Measurements from ENCODE around the gene KCNK16. TPM values are rescaled to one million over a fixed set of nuclear protein-coding genes. Genes with fewer than 3 reads are reported as not detected.

Gene KCNK16
- total and polyA plus RNA-seq, 2 of the 4 experiments (the other 2 are of a cell fraction), result not detected

GRCh38 chr6:39353698-39354315, 31.3 kb upstream of the KCNK16 start:
- ATAC-seq (ENCODE audit: low read depth) (no peak), DNase-seq (no peak)
- in situ Hi-C loops (cut with MboI; ENCODE audit: low sequenced_read_pairs), result loop anchor here (25.0 kb wide), 2 partner anchors 1483 to 1683 kb away; partner anchors contain the start of genes TSPO2 and UNC5CL
- Histone ChIP-seq H2BK15ac (ENCODE audit: low read depth, low read length) (no peak overlapping the region), H3K4me1 (ENCODE audit: control insufficient read depth, insufficient read depth, low read length) (no peaks in the 10 kb centered on the region), H2AFZ (replicated peaks; ENCODE audit: low read length, poor library complexity) (peak overlapping the region; percentile 23), H3K18ac (ENCODE audit: low read depth, low read length) (no peak overlapping the region), H3K79me1 (ENCODE audit: low read depth in 1 of 2, low read length in 2 of 2) (no peaks in the 10 kb centered on the region), H3K4ac (ENCODE audit: low read depth, low read length) (no peak overlapping the region), H4K5ac (ENCODE audit: low read depth, low read length) (no peak overlapping the region), H3K4me3 (ENCODE audit: insufficient read depth, low read depth, low read length) (no peak overlapping the region), H2BK5ac (ENCODE audit: low read depth, low read length, poor library complexity, severe bottlenecking) (no peak overlapping the region), H3K23ac (ENCODE audit: low read depth, low read length) (no peak overlapping the region), H4K20me1 (ENCODE audit: insufficient read depth, low read length) (no peaks in the 10 kb centered on the region), H3K27me3 (ENCODE audit: control insufficient read depth, insufficient read depth, low read length) (peaks cover 2% of the 10 kb centered on the region; the same call in 1 of the 2 replicates), H2BK20ac (ENCODE audit: low read depth, low read length) (no peak overlapping the region), H3K9me1 (ENCODE audit: insufficient read depth, low read length) (no peaks in the 10 kb centered on the region), H2AK5ac (ENCODE audit: low read depth, low read length) (no peak overlapping the region), H3K36me3 (ENCODE audit: control insufficient read depth, insufficient read depth, low read length) (no peaks in the 10 kb centered on the region), H2BK120ac (ENCODE audit: low read depth, low read length) (no peak overlapping the region), H2AK9ac (replicated peaks; ENCODE audit: low read depth, low read length, poor library complexity) (no peak overlapping the region), H3K9me3 (ENCODE audit: control insufficient read depth, insufficient read depth, low read length) (no peaks in the 10 kb centered on the region), H3K14ac (replicated peaks; ENCODE audit: low read depth, low read length) (no peak overlapping the region), H3K9ac (ENCODE audit: low read depth, low read length) (no peak overlapping the region), H3K4me2 (ENCODE audit: low read depth, low read length) (no peak overlapping the region), H3K56ac (ENCODE audit: extremely low read depth, insufficient read depth, low read length) (no peak overlapping the region), H4K8ac (ENCODE audit: low read depth in 2 of 2, low read length in 2 of 2) (no peak overlapping the region), H3K27ac (ENCODE audit: insufficient read depth, low read length) (no peak overlapping the region), H4K91ac (ENCODE audit: insufficient read depth, low read depth, low read length) (no peak overlapping the region)
- CTCF ChIA-PET, result interaction anchor here (1.0 kb wide), 1 partner anchor 9 kb away, joined by 3 read pairs; no protein-coding TSS in a partner anchor
- intact Hi-C loops (cut with micrococcal nuclease), result no loop called here
- no TSS peak for BruUV-seq (replicated peaks)
- 75% methylated on average over 4 of the region's 7 CpGs; no CpG with 5 or more reads in 1 of the 2 experiments for WGBS, 2 experiments (ENCODE audit: extremely low coverage in 2 of 2, insufficient read length in 1 of 2)
- no peak for TF ChIP-seq MXI1 (IDR thresholded peaks at IDR 0.05; ENCODE audit: borderline replicate concordance, low read depth, low read length)
- no peak for TF ChIP-seq RAD21 (IDR thresholded peaks at IDR 0.05; ENCODE audit: low read length)
- no peak for TF ChIP-seq POLR2A (IDR thresholded peaks at IDR 0.05; ENCODE audit: low read depth, low read length)
- no peak for TF ChIP-seq CEBPB (IDR thresholded peaks at IDR 0.05; ENCODE audit: low read depth, low read length)
- no peak for TF ChIP-seq MAZ (IDR thresholded peaks at IDR 0.05; ENCODE audit: borderline replicate concordance, low read depth, low read length)
- TF ChIP-seq RFX5 (IDR thresholded peaks at IDR 0.05; ENCODE audit: low read depth, low read length), result no peak
- no peak for TF ChIP-seq RCOR1 (IDR thresholded peaks at IDR 0.05; ENCODE audit: insufficient replicate concordance, low read length)
- TF ChIP-seq BHLHE40 (IDR thresholded peaks at IDR 0.05; ENCODE audit: low read depth, low read length), result no peak
- no peak for TF ChIP-seq CTCF (conservative IDR thresholded peaks at IDR 0.05; ENCODE audit: low read depth, low read length)
- TF ChIP-seq CHD1 (IDR thresholded peaks at IDR 0.05; ENCODE audit: low read depth, low read length), result no peak
- no peak for TF ChIP-seq MAFK (IDR thresholded peaks at IDR 0.05; ENCODE audit: low read depth, low read length)
- no peak for TF ChIP-seq SMC3 (IDR thresholded peaks at IDR 0.05; ENCODE audit: low read depth, low read length)
- no peak for TF ChIP-seq ELK1 (IDR thresholded peaks at IDR 0.05; ENCODE audit: borderline replicate concordance, low read depth, low read length)
- no peak for TF ChIP-seq NFE2L2 (IDR thresholded peaks at IDR 0.05; ENCODE audit: low read depth, low read length)
- TF ChIP-seq USF2 (IDR thresholded peaks at IDR 0.05; ENCODE audit: low read depth, low read length), result no peak
- POLR2A ChIA-PET (ENCODE audit: unreplicated experiment), result no interaction called here
- dilution Hi-C loops (cut with HindIII; ENCODE audit: low sequenced_read_pairs, unreplicated experiment), result no loop called here

Data from IMR-90 (cell line).